ENCODE measurements around the gene DNAH7.

Gene DNAH7

GRCh38 chr2:195864316-195864715, 204.3 kb downstream of the DNAH7 start:
- DNase-seq (ENCODE audit: low read depth in 2 of 2) = no peak

- no peak for DNase-seq (ENCODE audit: low read depth in 2 of 2)
Observed at GRCh38 chr2:195863564-195863963, 205.1 kb downstream of the DNAH7 start.

GRCh38 chr2:195863121-195863520, 205.5 kb downstream of the DNAH7 start:
- no peak for DNase-seq (ENCODE audit: low read depth in 2 of 2)

- DNase-seq (ENCODE audit: low read depth in 2 of 2) = no peak
Observed at GRCh38 chr2:195861821-195862220, 206.8 kb downstream of the DNAH7 start.

- DNase-seq (ENCODE audit: low read depth in 2 of 2) = no peak
Observed at GRCh38 chr2:195859513-195859912, 209.1 kb downstream of the DNAH7 start.

- DNase-seq (ENCODE audit: low read depth in 2 of 2) = no peak
Observed at GRCh38 chr2:195857132-195857531, 211.5 kb downstream of the DNAH7 start.

GRCh38 chr2:195850764-195851163, 217.9 kb downstream of the DNAH7 start:
- no peak for DNase-seq (ENCODE audit: low read depth in 2 of 2)

GRCh38 chr2:195848119-195848899, 220.3 kb downstream of the DNAH7 start:
- no peak for DNase-seq (ENCODE audit: low read depth in 2 of 2)

- DNase-seq (ENCODE audit: low read depth in 2 of 2) = no peak
Observed at GRCh38 chr2:195842932-195843331, 225.7 kb downstream of the DNAH7 start.

- DNase-seq (ENCODE audit: low read depth in 2 of 2) = no peak
Observed at GRCh38 chr2:195838002-195838401, 230.6 kb downstream of the DNAH7 start.

- DNase-seq (ENCODE audit: low read depth in 2 of 2) = no peak
Observed at GRCh38 chr2:195836002-195836401, 232.6 kb downstream of the DNAH7 start.

- DNase-seq (ENCODE audit: low read depth in 2 of 2) = no peak
Observed at GRCh38 chr2:195834836-195835235, 233.8 kb downstream of the DNAH7 start.

GRCh38 chr2:195830968-195831950, 237.4 kb downstream of the DNAH7 start:
- no peak for DNase-seq (ENCODE audit: low read depth in 2 of 2)

- DNase-seq (ENCODE audit: low read depth in 2 of 2) = no peak
Observed at GRCh38 chr2:195824478-195824877, 244.2 kb downstream of the DNAH7 start.

- no peak for DNase-seq (ENCODE audit: low read depth in 2 of 2)
Observed at GRCh38 chr2:195823206-195823605, 245.4 kb downstream of the DNAH7 start.

GRCh38 chr2:195821566-195821932, 247.1 kb downstream of the DNAH7 start:
- DNase-seq (ENCODE audit: low read depth in 2 of 2) = no peak

GRCh38 chr2:195820867-195821565, 247.6 kb downstream of the DNAH7 start:
- no peak for DNase-seq (ENCODE audit: low read depth in 2 of 2)

GRCh38 chr2:195820373-195820772, 248.3 kb downstream of the DNAH7 start:
- no peak for DNase-seq (ENCODE audit: low read depth in 2 of 2)

- DNase-seq (ENCODE audit: low read depth in 2 of 2) = no peak
Observed at GRCh38 chr2:195819276-195819675, 249.4 kb downstream of the DNAH7 start.

- no peak for DNase-seq (ENCODE audit: low read depth in 2 of 2)
Observed at GRCh38 chr2:195818526-195818925, 250.1 kb downstream of the DNAH7 start.

GRCh38 chr2:195818106-195818505, 250.5 kb downstream of the DNAH7 start:
- DNase-seq (ENCODE audit: low read depth in 2 of 2) = no peak

- DNase-seq (ENCODE audit: low read depth in 2 of 2) = no peak
Observed at GRCh38 chr2:195815083-195815482, 253.6 kb downstream of the DNAH7 start.

Data from activated CD8-positive, alpha-beta memory T cell treated with anti-CD3 and anti-CD28 coated beads for 4 hours (primary cell).